ENCODE data around the gene MMP28.

DNA sequence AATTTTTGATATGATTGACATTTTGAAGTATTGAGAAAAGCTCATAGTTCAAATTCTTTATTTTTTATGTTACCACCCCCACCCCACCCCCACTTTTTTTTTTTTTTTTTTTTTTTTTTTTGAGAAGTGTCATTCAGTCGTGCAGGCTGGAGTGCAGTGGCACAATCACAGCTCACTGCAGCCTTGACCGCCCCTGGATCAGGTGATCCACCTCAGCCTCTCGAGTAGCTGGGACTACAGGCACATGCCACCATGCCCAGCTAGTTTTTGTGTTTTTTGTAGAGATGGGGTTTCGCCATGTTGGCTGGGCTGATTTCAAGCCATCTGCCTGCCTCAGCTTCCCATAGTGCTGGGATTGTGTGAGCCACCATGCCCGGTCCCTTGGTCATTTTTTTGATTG lies 21.3 kb upstream of the MMP28 start:
- TF ChIP-seq, protein P1, sequence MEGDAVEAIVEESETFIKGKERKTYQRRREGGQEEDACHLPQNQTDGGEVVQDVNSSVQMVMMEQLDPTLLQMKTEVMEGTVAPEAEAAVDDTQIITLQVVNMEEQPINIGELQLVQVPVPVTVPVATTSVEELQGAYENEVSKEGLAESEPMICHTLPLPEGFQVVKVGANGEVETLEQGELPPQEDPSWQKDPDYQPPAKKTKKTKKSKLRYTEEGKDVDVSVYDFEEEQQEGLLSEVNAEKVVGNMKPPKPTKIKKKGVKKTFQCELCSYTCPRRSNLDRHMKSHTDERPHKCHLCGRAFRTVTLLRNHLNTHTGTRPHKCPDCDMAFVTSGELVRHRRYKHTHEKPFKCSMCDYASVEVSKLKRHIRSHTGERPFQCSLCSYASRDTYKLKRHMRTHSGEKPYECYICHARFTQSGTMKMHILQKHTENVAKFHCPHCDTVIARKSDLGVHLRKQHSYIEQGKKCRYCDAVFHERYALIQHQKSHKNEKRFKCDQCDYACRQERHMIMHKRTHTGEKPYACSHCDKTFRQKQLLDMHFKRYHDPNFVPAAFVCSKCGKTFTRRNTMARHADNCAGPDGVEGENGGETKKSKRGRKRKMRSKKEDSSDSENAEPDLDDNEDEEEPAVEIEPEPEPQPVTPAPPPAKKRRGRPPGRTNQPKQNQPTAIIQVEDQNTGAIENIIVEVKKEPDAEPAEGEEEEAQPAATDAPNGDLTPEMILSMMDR (IDR thresholded peaks at IDR 0.05 in 2 of 3, conservative IDR thresholded peaks at IDR 0.05 in 1 of 3; ENCODE audit: control insufficient read depth in 2 of 3, extremely low read depth in 1 of 3, insufficient read depth in 1 of 3, low read depth in 3 of 3, low read length in 3 of 3): no peak
- TF ChIP-seq POLR2AphosphoS5 (IDR thresholded peaks at IDR 0.05; ENCODE audit: low read length): no peak
- no peak for TF ChIP-seq TCF12 (IDR thresholded peaks at IDR 0.05; ENCODE audit: low read depth, low read length)
- no peak for TF ChIP-seq SPI1 (IDR thresholded peaks at IDR 0.05; ENCODE audit: borderline replicate concordance, insufficient read depth, low read depth, low read length)
- TF ChIP-seq, protein P2, sequence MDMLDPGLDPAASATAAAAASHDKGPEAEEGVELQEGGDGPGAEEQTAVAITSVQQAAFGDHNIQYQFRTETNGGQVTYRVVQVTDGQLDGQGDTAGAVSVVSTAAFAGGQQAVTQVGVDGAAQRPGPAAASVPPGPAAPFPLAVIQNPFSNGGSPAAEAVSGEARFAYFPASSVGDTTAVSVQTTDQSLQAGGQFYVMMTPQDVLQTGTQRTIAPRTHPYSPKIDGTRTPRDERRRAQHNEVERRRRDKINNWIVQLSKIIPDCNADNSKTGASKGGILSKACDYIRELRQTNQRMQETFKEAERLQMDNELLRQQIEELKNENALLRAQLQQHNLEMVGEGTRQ (IDR thresholded peaks at IDR 0.05; ENCODE audit: borderline replicate concordance, low read depth, low read length): no peak
